ENCODE results near the gene TULP4. TPM values are rescaled to one million over a fixed set of nuclear protein-coding genes. Genes with fewer than 3 reads are reported as not detected.

The TULP4 gene
- total RNA-seq, 1 experiment from 2014 or later: 21.5 TPM

DNA sequence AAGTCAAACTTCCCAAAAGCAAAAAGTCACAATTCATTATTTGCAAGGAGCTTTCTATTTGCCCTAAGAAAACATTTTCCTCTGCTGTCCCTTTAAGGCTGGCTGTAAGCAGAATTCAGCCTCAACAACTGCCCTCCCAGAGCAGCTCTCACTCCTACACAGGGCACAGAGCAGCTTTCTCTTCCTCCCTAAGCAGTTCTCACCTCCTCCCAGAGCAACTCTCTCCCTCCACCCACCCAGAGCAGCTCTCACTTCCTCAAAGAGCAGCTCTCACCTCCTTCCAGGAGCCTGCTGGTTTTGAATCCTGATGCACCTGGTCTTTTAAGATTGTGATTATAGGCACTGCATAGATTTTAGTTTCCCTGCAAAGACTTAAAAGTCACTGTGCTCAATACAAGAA is 127.0 kb downstream of the TULP4 start:
- Histone ChIP-seq H3K36me3 (ENCODE audit: low read depth, low read length) (no peaks in the 10 kb centered on the region), H2AFZ (ENCODE audit: low read length) (no peak overlapping the region)

GRCh38 chr6:158441716-158442215 is 129.5 kb downstream of the TULP4 start:
- TF ChIP-seq EZH2phosphoT487 (IDR thresholded peaks at IDR 0.05; ENCODE audit: borderline replicate concordance, low read length): no peak
- TF ChIP-seq, protein P1, sequence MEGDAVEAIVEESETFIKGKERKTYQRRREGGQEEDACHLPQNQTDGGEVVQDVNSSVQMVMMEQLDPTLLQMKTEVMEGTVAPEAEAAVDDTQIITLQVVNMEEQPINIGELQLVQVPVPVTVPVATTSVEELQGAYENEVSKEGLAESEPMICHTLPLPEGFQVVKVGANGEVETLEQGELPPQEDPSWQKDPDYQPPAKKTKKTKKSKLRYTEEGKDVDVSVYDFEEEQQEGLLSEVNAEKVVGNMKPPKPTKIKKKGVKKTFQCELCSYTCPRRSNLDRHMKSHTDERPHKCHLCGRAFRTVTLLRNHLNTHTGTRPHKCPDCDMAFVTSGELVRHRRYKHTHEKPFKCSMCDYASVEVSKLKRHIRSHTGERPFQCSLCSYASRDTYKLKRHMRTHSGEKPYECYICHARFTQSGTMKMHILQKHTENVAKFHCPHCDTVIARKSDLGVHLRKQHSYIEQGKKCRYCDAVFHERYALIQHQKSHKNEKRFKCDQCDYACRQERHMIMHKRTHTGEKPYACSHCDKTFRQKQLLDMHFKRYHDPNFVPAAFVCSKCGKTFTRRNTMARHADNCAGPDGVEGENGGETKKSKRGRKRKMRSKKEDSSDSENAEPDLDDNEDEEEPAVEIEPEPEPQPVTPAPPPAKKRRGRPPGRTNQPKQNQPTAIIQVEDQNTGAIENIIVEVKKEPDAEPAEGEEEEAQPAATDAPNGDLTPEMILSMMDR (conservative IDR thresholded peaks at IDR 0.05; ENCODE audit: low read depth, low read length): no peak
- TF ChIP-seq EZH2 (IDR thresholded peaks at IDR 0.05; ENCODE audit: low read length, unreplicated experiment): no peak
- Histone ChIP-seq H3F3A (ENCODE audit: low read length, unreplicated experiment) (no peaks in the 10 kb centered on the region), H3K27ac (ENCODE audit: low read length) (no peak overlapping the region), H3K9me2 (replicated peaks; ENCODE audit: low read length) (no peaks in the 10 kb centered on the region), H3K4me2 (ENCODE audit: low read length) (no peak overlapping the region), H3K79me2 (ENCODE audit: low read length) (no peaks in the 10 kb centered on the region), H3K9ac (ENCODE audit: low read length) (no peak overlapping the region), H3K9me3 (ENCODE audit: low read length) (no peaks in the 10 kb centered on the region), H2AFZ (ENCODE audit: low read length) (no peak overlapping the region), H3K27me3 (ENCODE audit: low read length) (no peaks in the 10 kb centered on the region), H3K4me1 (ENCODE audit: insufficient read depth, low read length) (no peaks in the 10 kb centered on the region), H3K36me3 (ENCODE audit: low read depth, low read length) (no peaks in the 10 kb centered on the region), H4K20me1 (ENCODE audit: low read length) (no peaks in the 10 kb centered on the region), H3K4me3 (ENCODE audit: low read length) (no peak overlapping the region)
- DNase-seq: no peak
- intact Hi-C loops (cut with micrococcal nuclease): no loop called here
- no peak for ATAC-seq
- POLR2A ChIA-PET (ENCODE audit: unreplicated experiment): no interaction called here
- BruUV-seq (replicated peaks): no TSS peak
- CTCF ChIA-PET: no interaction called here

More for the DNA sequence above, 127.0 kb downstream of the TULP4 start:
- no peaks in the 10 kb centered on the region for H3K27me3 ChIP-seq (ENCODE audit: low read length)
- H3K4me2 ChIP-seq (ENCODE audit: low read length): no peak overlapping the region
- no peak overlapping the region for H3K4me3 ChIP-seq (ENCODE audit: low read length)
- TF ChIP-seq EZH2phosphoT487 (IDR thresholded peaks at IDR 0.05; ENCODE audit: borderline replicate concordance, low read length) (no peak), EZH2 (IDR thresholded peaks at IDR 0.05; ENCODE audit: low read length, unreplicated experiment) (no peak)
- TF ChIP-seq, protein P1 (conservative IDR thresholded peaks at IDR 0.05; ENCODE audit: low read depth, low read length): no peak
- no peaks in the 10 kb centered on the region for H3K9me2 ChIP-seq (replicated peaks; ENCODE audit: low read length)
- H4K20me1 ChIP-seq (ENCODE audit: low read length): no peaks in the 10 kb centered on the region
- no peak overlapping the region for H3K27ac ChIP-seq (ENCODE audit: low read length)
- CTCF ChIA-PET: no interaction called here
- H3K4me1 ChIP-seq (ENCODE audit: insufficient read depth, low read length): no peaks in the 10 kb centered on the region
- no peaks in the 10 kb centered on the region for H3K79me2 ChIP-seq (ENCODE audit: low read length)
- no peaks in the 10 kb centered on the region for H3K9me3 ChIP-seq (ENCODE audit: low read length)
- DNase-seq: no peak
- no peaks in the 10 kb centered on the region for H3F3A ChIP-seq (ENCODE audit: low read length, unreplicated experiment)
- POLR2A ChIA-PET (ENCODE audit: unreplicated experiment): no interaction called here
- intact Hi-C loops (cut with micrococcal nuclease): no loop called here
- ATAC-seq: no peak
- BruUV-seq (replicated peaks): no TSS peak
- H3K9ac ChIP-seq (ENCODE audit: low read length): no peak overlapping the region

DNA sequence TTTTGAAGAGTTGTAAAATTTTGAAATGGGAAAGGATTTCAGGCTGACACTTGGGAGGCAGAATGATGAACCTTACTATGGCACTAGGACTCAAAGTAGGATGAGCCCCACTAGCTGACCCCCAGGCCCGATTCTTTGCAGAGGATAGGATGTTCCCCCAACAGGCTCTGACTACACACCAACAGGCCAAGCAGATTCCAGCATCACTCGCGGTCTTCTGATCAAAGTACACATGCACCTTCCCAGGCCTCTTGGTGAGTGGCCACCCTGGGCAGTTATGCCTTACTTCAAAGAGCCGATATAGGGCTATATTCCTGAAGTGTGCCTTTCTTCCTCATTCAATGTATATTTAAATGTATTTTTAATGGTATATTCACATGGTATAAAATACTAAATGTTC is 130.0 kb downstream of the TULP4 start:
- Histone ChIP-seq H3K4me1 (ENCODE audit: insufficient read depth, low read length) (no peaks in the 10 kb centered on the region), H3K9me2 (replicated peaks; ENCODE audit: low read length) (no peaks in the 10 kb centered on the region), H3K27me3 (ENCODE audit: low read length) (no peaks in the 10 kb centered on the region), H3K4me3 (ENCODE audit: low read length) (no peak overlapping the region), H3K27ac (ENCODE audit: low read length) (no peak overlapping the region), H3K9ac (ENCODE audit: low read length) (no peak overlapping the region), H4K20me1 (ENCODE audit: low read length) (no peaks in the 10 kb centered on the region), H3K4me2 (ENCODE audit: low read length) (no peak overlapping the region), H3K36me3 (ENCODE audit: low read depth, low read length) (no peaks in the 10 kb centered on the region), H3F3A (ENCODE audit: low read length, unreplicated experiment) (no peaks in the 10 kb centered on the region), H2AFZ (ENCODE audit: low read length) (no peak overlapping the region), H3K79me2 (ENCODE audit: low read length) (no peaks in the 10 kb centered on the region), H3K9me3 (ENCODE audit: low read length) (no peaks in the 10 kb centered on the region)
- DNase-seq (no peak), ATAC-seq (no peak)
- BruUV-seq (replicated peaks): no TSS peak
- POLR2A ChIA-PET (ENCODE audit: unreplicated experiment): no interaction called here
- CTCF ChIA-PET: no interaction called here
- intact Hi-C loops (cut with micrococcal nuclease): no loop called here
- TF ChIP-seq EZH2 (IDR thresholded peaks at IDR 0.05; ENCODE audit: low read length, unreplicated experiment): no peak
- TF ChIP-seq, protein P1 (conservative IDR thresholded peaks at IDR 0.05; ENCODE audit: low read depth, low read length): no peak

Data from PC-3 (cell line).